SK-N-SH (cell line): ENCODE measurements around the gene CPZ. TPM values are rescaled to one million over a fixed set of nuclear protein-coding genes. Genes with fewer than 3 reads are reported as not detected.

ENCODE experiments used
- CTCF ChIA-PET: fragments of 300-600, 350-600 bp; formaldehyde crosslinking; extraction: SDS; loops from one replicate; lab custom pipeline; 2021; lab: Yijun Ruan, JAX
- POLR2A ChIA-PET: fragments of 350-600 bp; sonication (Branson Sonifier 250); formaldehyde crosslinking; extraction: SDS; loops from one replicate; lab custom pipeline; 2020; ENCODE audit warnings: antibody characterized with exemption, inconsistent platforms; lab: Yijun Ruan, JAX
- DNase-seq: peaks from one replicate; pipeline ENCODE4 v3.0.0; 2012
- H2AFZ ChIP-seq: fragments of 200-600 bp; sonication (generic); 2 replicates; pipeline ENCODE4 v1.8.1; 2016; ENCODE audit warnings: antibody characterized with exemption, mild to moderate bottlenecking, low read depth
- H3F3A ChIP-seq: fragments of 200-600 bp; sonication (generic); replicated peaks from 2 replicates; pipeline ENCODE3; 2016; ENCODE audit warnings: antibody characterized with exemption, mild to moderate bottlenecking; ENCODE audit not compliant: insufficient read depth
- H3K27ac ChIP-seq, 2 experiments: fragments of 200-500 bp in 1 of 2; fragments of 200-600 bp in 1 of 2; sonication (Bioruptor generic) in 1 of 2; sonication (generic), shearing (Covaris generic) in 1 of 2; 2 replicates each; pipeline versions ENCODE4 v1.5.1 to v1.6.1; 2014 to 2016; ENCODE audit warnings: low read depth in 2 of 2, inconsistent platforms in 1 of 2, low read length in 1 of 2, mild to moderate bottlenecking in 1 of 2, mixed read lengths in 1 of 2
- H3K27me3 ChIP-seq: fragments of 200-600 bp; sonication (generic), shearing (Covaris generic); 2 replicates; pipeline ENCODE4 v1.6.1; 2016; ENCODE audit warnings: mixed run types; ENCODE audit not compliant: insufficient read depth
- H3K36me3 ChIP-seq, 2 experiments: fragments of 200-500 bp in 1 of 2; fragments of 200-600 bp in 1 of 2; sonication (Bioruptor generic) in 1 of 2; sonication (generic) in 1 of 2; replicated peaks in 1 of 2; 2 replicates each; pipeline versions ENCODE3 to v1.5.1; 2014 to 2016; ENCODE audit warnings: low read length in 1 of 2, mild to moderate bottlenecking in 1 of 2; ENCODE audit not compliant: insufficient read depth in 2 of 2, control insufficient read depth in 1 of 2
- H3K4me1 ChIP-seq, 2 experiments: fragments of 200-500 bp in 1 of 2; fragments of 200-600 bp in 1 of 2; sonication (Bioruptor generic) in 1 of 2; sonication (generic), shearing (Covaris generic) in 1 of 2; 2 replicates each; pipeline versions ENCODE4 v1.5.1 to v1.6.1; 2014 to 2016; ENCODE audit warnings: low read depth in 1 of 2, low read length in 1 of 2, mixed run types in 1 of 2; ENCODE audit not compliant: insufficient read depth in 2 of 2, control insufficient read depth in 1 of 2
- H3K4me2 ChIP-seq: fragments of 200-600 bp; sonication (generic), shearing (Covaris generic); 2 replicates; pipeline ENCODE4 v1.6.1; 2017; ENCODE audit warnings: mixed run types
- H3K4me3 ChIP-seq, 2 experiments: fragments of 200-500 bp in 1 of 2; fragments of 200-600 bp in 1 of 2; sonication (Bioruptor generic) in 1 of 2; sonication (generic), shearing (Covaris generic) in 1 of 2; 2 replicates each; pipeline versions ENCODE4 v1.5.1 to v1.8.1; 2014 to 2016; ENCODE audit warnings: low read depth in 2 of 2, inconsistent platforms in 1 of 2, low read length in 1 of 2, mild to moderate bottlenecking in 1 of 2, mixed read lengths in 1 of 2, moderate library complexity in 1 of 2
- H3K79me2 ChIP-seq: fragments of 200-600 bp; sonication (generic); 2 replicates; pipeline ENCODE4 v1.8.1; 2017; ENCODE audit warnings: mild to moderate bottlenecking; ENCODE audit not compliant: insufficient read depth
- H3K9ac ChIP-seq: fragments of 200-600 bp; sonication (generic); 2 replicates; pipeline ENCODE4 v1.6.1; 2017; ENCODE audit warnings: mixed run types
- H3K9me2 ChIP-seq: fragments of 200-600 bp; sonication (generic); 2 replicates; pipeline ENCODE4 v1.6.1; 2017; ENCODE audit warnings: mixed run types
- H3K9me3 ChIP-seq: fragments of 200-600 bp; sonication (generic); 2 replicates; pipeline ENCODE4 v1.6.1; 2017; ENCODE audit warnings: mixed run types, mild to moderate bottlenecking, moderate library complexity
- H4K20me1 ChIP-seq: fragments of 200-600 bp; sonication (generic); 2 replicates; pipeline ENCODE4 v1.6.1; 2017; ENCODE audit warnings: mild to moderate bottlenecking, mixed run types; ENCODE audit not compliant: insufficient read depth
- CTCF ChIP-seq: fragments of 200-600 bp; sonication (generic); IDR thresholded peaks from 2 replicates; pipeline ENCODE4 v1.6.1; 2017; ENCODE audit warnings: antibody characterized with exemption, mild to moderate bottlenecking, moderate library complexity
- ELF1 ChIP-seq: IDR thresholded peaks from 2 replicates; pipeline ENCODE4 v1.4.0; 2012
- FOSL2 ChIP-seq: IDR thresholded peaks from 2 replicates; pipeline ENCODE4 v1.4.0; 2012; ENCODE audit warnings: low read depth, mild to moderate bottlenecking, moderate library complexity, borderline replicate concordance
- FOXJ3 ChIP-seq: sonication (generic); formaldehyde crosslinking; IDR thresholded peaks from 2 replicates; pipeline ENCODE4 v1.5.1; 2020; ENCODE audit warnings: mild to moderate bottlenecking, missing genetic modification reagents
- GABPA ChIP-seq: IDR thresholded peaks from 2 replicates; pipeline ENCODE4 v1.4.0; 2012; ENCODE audit warnings: low read depth, mild to moderate bottlenecking
- JUND ChIP-seq: IDR thresholded peaks from 2 replicates; pipeline ENCODE4 v1.4.0; 2012
- MXI1 ChIP-seq: IDR thresholded peaks from 2 replicates; pipeline ENCODE4 v1.6.1; 2012; ENCODE audit warnings: mild to moderate bottlenecking, low read depth, low read length, improper control_type of control experiment
- NFIC ChIP-seq: IDR thresholded peaks from 2 replicates; pipeline ENCODE4 v1.4.0; 2012; ENCODE audit warnings: borderline replicate concordance
- POLR2AphosphoS5 ChIP-seq: IDR thresholded peaks from 2 replicates; pipeline ENCODE4 v1.6.1; 2012; ENCODE audit warnings: low read depth, low read length
- RAD21 ChIP-seq: IDR thresholded peaks from 2 replicates; pipeline ENCODE4 v1.6.1; 2012; ENCODE audit warnings: mild to moderate bottlenecking, low read length
- RCOR1 ChIP-seq: fragments of 150-350 bp; IDR thresholded peaks from 2 replicates; pipeline ENCODE4 v1.6.1; 2017; ENCODE audit warnings: antibody characterized with exemption, low read length
- RXRA ChIP-seq: IDR thresholded peaks from 2 replicates; pipeline ENCODE4 v1.4.0; 2012; ENCODE audit warnings: low read depth, mild to moderate bottlenecking, borderline replicate concordance
- SIN3A ChIP-seq: IDR thresholded peaks from 2 replicates; pipeline ENCODE4 v1.6.1; 2012; ENCODE audit warnings: low read depth, mild to moderate bottlenecking, low read length, moderate library complexity, borderline replicate concordance
- TAF1 ChIP-seq: IDR thresholded peaks from 2 replicates; pipeline ENCODE4 v1.6.1; 2012; ENCODE audit warnings: low read depth, mild to moderate bottlenecking, low read length, moderate library complexity, borderline replicate concordance
- TCF12 ChIP-seq: IDR thresholded peaks from 2 replicates; pipeline ENCODE4 v1.4.0; 2012
- YY1 ChIP-seq: IDR thresholded peaks from 2 replicates; pipeline ENCODE4 v1.4.0; 2012; ENCODE audit warnings: low read depth, mild to moderate bottlenecking
- whole genome bisulfite sequencing: methylation state at CpG from one replicate; pipeline ENCODE4 v1.1.6; 2017; ENCODE audit warnings: low lambda C conversion rate; 5-methylcytosine and 5-hydroxymethylcytosine counted together
- polyA plus RNA-seq, 3 experiments: library from polyadenylated mRNA; depleted of rRNA; stranded (reverse); fragments of >200 nt; gene quantifications; 2 replicates each; pipeline ENCODE4 v1.2.3, GENCODE V29; 2012
- TF ChIP-seq, protein P1 (sequence below): IDR thresholded peaks from 2 replicates; pipeline ENCODE4 v1.4.0; 2012; ENCODE audit warnings: low read depth, borderline replicate concordance
- TF ChIP-seq, protein P2 (sequence below): fragments of 150-350 bp; IDR thresholded peaks from 2 replicates; pipeline ENCODE4 v1.6.1; 2017; ENCODE audit warnings: antibody characterized with exemption, low read length, low read depth, borderline replicate concordance

Gene CPZ
- polyA plus RNA-seq, 1 of the 3 experiments (the other 2 are of a cell fraction): not detected

DNA sequence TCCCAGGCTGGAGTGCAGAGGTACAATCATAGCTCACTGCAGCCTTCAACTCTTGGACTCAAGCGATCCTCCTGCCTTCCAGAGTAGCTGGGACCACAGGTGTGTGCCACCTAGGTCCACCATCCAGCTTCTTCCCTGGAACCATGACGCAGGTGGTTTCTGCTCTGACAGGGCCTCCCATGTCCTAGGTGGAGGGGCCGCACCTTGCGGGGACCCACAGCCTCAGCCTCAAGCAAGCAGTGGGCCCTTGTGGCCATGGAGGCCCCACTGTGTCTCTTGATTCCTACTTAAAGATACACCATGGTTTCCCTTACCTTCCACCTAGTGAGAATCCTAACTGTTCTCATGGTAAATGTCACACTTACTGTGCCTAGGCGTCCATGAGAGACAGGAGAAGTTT is 19.3 kb upstream of the CPZ start:
- H3K9me3 ChIP-seq: no peaks in the 10 kb centered on the region
- no peaks in the 10 kb centered on the region for H3K9me2 ChIP-seq
- H3K4me3 ChIP-seq: no peak overlapping the region
- no peaks in the 10 kb centered on the region for H3K4me1 ChIP-seq
- no peaks in the 10 kb centered on the region; the same call in 1 of the 2 replicates for H3K27me3 ChIP-seq
- H3K27ac ChIP-seq: no peak overlapping the region
- no peak overlapping the region for H3K9ac ChIP-seq
- ChIA-PET CTCF (no interaction called here), POLR2A (no interaction called here)
- H3K36me3 ChIP-seq: no peaks in the 10 kb centered on the region
- H3F3A ChIP-seq: no peaks in the 10 kb centered on the region
- no peaks in the 10 kb centered on the region for H4K20me1 ChIP-seq
- no peak overlapping the region for H2AFZ ChIP-seq
- 43% methylated on average over 2 of the region's 5 CpGs for WGBS
- no peaks in the 10 kb centered on the region for H3K79me2 ChIP-seq
- no peak for DNase-seq
- no peak overlapping the region for H3K4me2 ChIP-seq
- TF ChIP-seq, protein P1, sequence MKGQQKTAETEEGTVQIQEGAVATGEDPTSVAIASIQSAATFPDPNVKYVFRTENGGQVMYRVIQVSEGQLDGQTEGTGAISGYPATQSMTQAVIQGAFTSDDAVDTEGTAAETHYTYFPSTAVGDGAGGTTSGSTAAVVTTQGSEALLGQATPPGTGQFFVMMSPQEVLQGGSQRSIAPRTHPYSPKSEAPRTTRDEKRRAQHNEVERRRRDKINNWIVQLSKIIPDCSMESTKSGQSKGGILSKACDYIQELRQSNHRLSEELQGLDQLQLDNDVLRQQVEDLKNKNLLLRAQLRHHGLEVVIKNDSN: no peak
- TF ChIP-seq TAF1 (no peak), FOSL2 (no peak), TCF12 (no peak), RAD21 (no peak), CTCF (no peak), GABPA (no peak), RCOR1 (no peak), YY1 (no peak), SIN3A (no peak), JUND (no peak), POLR2AphosphoS5 (no peak), NFIC (no peak), RXRA (no peak), MXI1 (no peak), FOXJ3 (CRISPR knock-in tag) (no peak), ELF1 (no peak)
- TF ChIP-seq, protein P2, sequence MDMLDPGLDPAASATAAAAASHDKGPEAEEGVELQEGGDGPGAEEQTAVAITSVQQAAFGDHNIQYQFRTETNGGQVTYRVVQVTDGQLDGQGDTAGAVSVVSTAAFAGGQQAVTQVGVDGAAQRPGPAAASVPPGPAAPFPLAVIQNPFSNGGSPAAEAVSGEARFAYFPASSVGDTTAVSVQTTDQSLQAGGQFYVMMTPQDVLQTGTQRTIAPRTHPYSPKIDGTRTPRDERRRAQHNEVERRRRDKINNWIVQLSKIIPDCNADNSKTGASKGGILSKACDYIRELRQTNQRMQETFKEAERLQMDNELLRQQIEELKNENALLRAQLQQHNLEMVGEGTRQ: no peak
- TF ChIP-seq, all 33 proteins: peak for 0
